Islet precursor cell (in vitro differentiated cells): ENCODE results near the gene MED25.

Source experiments
- DNase-seq: peaks from one replicate; pipeline ENCODE4 v3.0.0-alpha.2; 2018

The MED25 gene

GRCh38 chr19:49817964-49818648, at the start of gene MED25:
Gene MED25 (plus strand): TSS chr19:49818289. CDS start chr19:49818342, 53 bp downstream.
- DNase-seq: peak; percentile 91

- DNase-seq: no peak
These were observed 47.6 kb upstream of the MED25 start for GRCh38 chr19:49770529-49770928.

DNA sequence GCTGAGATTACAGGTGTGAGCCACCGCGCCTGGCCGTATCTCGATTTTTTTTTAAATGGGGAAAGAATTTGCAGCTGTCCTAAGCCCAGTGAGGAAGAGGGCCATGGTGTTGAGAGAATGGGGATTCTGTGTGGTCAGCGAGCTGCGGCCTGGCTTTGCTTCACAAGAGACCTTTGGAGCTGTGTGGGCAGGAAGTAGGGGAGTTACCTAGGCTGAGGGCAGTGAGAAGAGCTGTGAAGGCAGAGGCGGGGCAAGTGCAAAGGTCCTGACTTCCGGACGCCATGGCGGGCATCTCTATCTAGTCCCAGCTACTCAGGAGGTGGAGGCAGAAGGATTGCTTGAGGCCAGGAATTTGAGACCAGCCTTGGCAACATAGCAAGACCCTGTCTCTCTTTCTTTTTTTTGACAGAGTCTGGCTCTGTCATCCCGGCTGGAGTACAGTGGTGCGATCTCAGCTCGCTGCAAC, 46.4 kb upstream of the MED25 start:
- no peak for DNase-seq

DNA sequence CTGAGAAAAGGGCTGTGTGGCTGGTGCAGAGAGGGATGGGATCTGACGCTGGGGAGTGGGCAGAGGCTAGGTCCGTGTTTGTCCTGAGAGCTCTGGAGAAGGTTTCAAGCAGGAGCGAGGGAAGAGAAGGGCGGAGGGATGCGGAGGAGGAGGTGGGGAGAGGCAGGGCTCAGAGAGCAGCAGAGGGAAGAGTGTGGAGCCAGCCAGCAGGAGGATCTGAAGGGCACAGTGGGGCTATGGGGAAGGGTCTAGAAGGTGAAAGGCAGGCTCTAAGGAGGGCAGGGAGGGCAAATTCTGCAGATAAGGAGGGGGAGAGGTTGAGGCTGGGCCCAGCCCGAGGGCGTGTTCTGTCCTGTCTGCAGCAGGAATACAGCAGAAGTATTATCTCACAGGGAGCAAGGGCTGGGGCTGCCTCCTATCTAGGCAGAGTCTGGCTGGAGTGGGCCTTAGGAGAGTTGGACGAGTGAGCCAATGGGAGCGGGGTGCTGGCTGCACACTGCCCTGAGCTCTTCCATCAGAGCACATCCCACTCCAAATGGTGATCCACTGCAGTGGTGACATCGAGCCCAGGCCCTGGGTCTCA, 45.1 kb upstream of the MED25 start:
- no peak for DNase-seq

DNA sequence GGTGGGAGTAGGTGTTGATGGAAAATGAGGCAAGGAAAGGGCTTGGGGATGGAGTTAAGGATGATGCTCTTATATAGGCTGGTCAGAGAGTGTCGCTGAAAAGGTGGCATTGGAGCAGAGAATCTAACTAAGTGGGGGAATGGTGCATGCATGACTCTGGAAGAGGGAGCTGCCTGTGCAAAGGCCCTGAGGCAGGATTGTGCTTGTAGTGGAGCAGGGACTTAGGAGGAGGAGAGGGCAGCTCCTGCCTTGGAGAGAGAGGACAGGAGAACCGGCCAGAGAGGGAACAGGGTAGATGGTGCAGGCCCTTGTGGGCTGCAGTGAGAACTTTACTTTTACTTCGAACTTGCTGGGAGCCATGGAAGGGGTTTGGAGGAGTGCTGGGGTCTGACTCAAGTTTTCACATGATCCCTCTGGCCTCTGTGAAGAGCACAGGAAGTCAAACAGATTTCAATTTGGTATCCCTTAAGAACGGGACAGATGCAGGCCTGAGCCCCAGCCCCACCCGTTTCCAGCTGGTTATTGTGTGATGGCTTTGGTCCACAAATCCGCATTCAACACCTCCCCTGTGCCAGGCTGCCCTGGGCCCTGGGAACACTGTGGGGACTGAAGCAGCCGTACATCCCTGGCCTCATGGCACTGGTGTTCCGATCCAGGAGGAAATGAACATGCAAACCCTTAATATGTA, 44.3 kb upstream of the MED25 start:
- no peak for DNase-seq

GRCh38 chr19:49774969-49775368, 43.1 kb upstream of the MED25 start:
- DNase-seq: no peak

- no peak for DNase-seq
These were observed 42.2 kb upstream of the MED25 start for GRCh38 chr19:49775742-49776370.

DNA sequence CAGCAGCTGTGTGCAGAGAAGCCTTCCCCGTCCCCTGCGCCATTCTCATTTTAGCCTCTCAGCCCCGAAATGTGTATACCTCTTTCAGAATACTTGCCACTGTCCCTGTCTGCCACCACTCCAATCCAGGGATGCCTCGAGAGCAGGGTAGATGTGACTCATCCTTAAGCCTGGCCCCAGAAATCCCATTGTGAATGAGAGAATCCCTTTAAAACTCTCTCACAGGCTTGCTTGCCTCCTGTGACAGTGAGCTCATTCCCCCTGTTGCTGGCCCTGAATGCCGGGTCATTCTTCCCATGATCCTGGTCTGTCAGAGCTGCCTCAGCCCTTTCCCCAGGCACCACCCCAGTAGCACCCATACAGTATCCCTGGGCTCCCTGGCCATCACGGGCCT, 41.7 kb upstream of the MED25 start:
- DNase-seq: no peak

- DNase-seq: no peak
These were observed 38.1 kb upstream of the MED25 start for GRCh38 chr19:49779731-49780555.

GRCh38 chr19:49780861-49781260, 37.2 kb upstream of the MED25 start:
- no peak for DNase-seq

- DNase-seq: no peak
These were observed 36.7 kb upstream of the MED25 start for GRCh38 chr19:49781394-49781793.

DNA sequence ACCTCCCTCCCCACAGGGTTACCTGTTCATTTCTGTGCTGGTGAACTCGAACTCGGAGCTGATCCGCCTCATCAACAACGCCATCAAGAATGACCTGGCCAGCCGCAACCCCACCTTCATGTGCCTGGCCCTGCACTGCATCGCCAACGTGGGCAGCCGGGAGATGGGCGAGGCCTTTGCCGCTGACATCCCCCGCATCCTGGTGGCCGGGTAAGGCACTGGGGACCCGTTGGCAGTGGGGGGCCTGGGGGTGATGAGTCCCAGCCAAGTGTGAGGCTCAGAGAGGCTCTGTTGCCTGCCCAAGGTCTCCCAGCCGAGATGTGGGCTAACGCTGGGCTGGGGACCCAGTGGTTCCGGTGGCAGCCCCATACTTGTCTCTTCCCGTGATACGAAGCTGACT, 35.6 kb upstream of the MED25 start:
- no peak for DNase-seq

- DNase-seq: peak; percentile 96
These were observed 31.7 kb upstream of the MED25 start for GRCh38 chr19:49786376-49786820.

- DNase-seq: no peak
These were observed 30.3 kb upstream of the MED25 start for GRCh38 chr19:49787746-49788145.

DNA sequence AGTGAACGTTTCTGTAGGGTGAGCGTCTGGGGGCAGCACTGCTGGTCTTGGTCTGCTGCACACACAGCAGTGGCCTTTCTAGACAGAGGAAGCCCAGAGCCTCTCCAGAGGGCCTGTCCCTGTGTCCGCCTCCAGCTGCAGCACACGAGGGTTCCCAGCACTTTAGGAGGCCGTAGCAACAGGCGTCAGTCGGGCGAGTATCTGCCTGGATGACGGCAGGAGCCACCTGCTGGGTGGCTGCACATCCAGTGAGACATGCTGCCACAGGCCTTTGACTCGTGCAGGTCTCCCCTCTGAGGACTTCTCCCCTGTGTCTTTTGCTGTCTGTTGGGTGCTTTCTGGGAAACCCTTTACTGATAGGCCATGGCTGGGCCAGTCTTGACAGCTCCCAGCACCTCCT, 29.2 kb upstream of the MED25 start:
- no peak for DNase-seq

- no peak for DNase-seq
These were observed 27.2 kb upstream of the MED25 start for GRCh38 chr19:49790866-49791265.

DNA sequence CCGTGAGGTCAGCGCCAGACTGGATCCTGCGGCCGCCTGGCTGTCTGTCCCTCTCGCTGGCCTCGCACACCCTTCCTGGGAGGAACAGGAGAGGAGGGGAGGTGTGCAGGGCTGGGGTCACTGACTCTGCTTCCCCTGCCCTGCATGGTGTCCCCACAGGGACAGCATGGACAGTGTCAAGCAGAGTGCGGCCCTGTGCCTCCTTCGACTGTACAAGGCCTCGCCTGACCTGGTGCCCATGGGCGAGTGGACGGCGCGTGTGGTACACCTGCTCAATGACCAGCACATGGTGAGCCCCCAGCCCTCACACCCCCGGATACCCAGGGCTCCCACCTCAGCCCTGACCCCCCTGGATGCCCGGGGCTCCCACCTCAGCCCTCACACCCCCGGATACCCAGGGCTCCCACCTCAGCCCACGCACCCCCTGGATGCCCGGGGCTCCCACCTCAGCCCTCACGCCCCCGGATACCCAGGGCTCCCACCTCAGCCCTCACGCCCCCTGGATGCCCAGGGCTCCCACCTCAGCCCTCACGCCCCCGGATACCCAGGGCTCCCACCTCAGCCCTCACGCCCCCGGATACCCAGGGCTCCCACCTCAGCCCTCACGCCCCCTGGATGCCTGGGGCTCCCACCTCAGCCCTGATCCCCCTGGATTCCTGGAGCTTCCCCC, 26.2 kb upstream of the MED25 start:
- DNase-seq: no peak

GRCh38 chr19:49792829-49793560, 25.1 kb upstream of the MED25 start:
- DNase-seq: no peak

DNA sequence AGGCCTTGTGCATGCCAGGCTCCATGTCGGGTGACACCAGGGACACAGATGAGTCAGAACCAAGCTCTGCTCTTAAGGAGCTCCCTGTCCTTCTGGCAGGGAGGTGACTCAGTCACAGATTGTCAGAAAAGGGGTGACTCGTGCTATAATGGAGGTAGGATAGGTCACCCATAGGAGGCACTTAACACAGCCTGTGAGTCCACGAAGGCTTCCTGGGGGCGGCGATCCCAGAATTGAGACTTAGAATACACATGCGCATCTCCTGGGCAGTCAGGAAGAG, 24.6 kb upstream of the MED25 start:
- peak; percentile 96 for DNase-seq

- DNase-seq: no peak
These were observed 22.5 kb upstream of the MED25 start for GRCh38 chr19:49795615-49796014.

- DNase-seq: no peak
These were observed 19.5 kb upstream of the MED25 start for GRCh38 chr19:49798574-49798973.
